DMS153 (cell line): ENCODE measurements around the gene NEURL1B.
A peak's percentile ranks its signal among the peaks of the same experiment; 100 is the strongest.

Experiments
- DNase-seq: peaks from one replicate; lab custom pipeline; 2025; lab: John Stamatoyannopoulos, UW

The NEURL1B gene

GRCh38 chr5:172715931-172716682 lies 75.0 kb downstream of the NEURL1B start:
- DNase-seq = no peak

- peak; percentile 30 for DNase-seq
Measured at GRCh38 chr5:172716796-172717313, 75.8 kb downstream of the NEURL1B start.

DNA sequence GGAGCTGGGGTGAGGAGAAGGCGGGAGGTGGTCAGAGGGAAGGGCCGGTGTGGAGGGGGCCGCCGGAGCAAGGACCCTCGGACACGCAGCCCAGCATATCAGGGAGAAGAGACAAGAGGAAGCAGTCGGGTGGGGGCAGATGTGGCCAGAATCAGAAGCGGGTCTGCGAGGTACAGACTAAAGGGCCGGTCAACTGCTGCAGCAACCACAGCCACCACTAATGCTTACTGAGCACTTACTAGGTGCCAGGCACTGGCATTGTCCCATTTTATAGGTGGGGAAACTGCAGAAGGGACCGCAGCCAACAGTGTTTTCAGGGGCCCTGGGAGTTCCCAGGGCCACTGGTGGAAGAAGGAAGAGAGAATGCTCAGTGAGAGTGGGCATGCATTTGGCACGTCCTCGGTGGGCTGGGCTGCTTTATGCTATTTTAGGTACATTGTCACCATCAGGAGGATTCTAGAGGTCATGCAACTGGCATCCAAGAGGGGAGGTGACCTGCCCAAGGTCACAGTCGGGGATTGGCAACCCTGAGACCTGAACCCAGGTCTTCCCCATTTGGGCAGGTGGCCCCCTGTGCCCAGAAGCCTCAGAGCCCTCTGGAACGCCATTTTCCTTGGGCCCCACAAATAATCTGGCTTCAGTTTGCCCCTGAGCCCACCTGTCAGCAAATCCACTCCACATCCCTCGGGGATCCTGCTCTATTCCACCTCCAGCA lies 76.6 kb downstream of the NEURL1B start:
- DNase-seq = no peak

DNA sequence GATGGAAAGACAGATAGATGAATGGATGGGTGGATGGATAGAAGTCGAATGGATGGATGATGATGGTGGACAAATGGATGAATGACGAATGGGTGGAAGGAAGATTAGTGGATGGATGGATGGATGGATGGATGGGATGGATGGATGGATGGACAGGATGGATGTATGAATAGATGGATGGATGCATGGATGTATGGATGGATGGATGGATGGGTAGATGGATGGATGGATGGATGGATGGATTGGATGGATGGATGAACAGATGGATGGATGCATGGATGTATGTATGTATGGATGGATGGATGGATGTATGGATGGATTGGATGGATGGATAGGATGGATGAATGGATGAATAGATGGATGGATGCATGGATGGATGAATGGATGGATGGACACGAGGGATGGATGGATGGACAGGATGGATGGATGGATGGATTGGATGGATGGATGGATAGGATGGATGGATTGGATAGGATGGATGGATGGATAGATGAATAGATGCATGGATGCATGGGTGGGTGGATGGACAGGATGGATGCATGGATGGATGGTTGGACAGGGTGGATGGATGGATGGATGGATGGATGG lies 77.6 kb downstream of the NEURL1B start:
- DNase-seq = no peak

GRCh38 chr5:172719211-172719610 lies 78.1 kb downstream of the NEURL1B start:
- no peak for DNase-seq

GRCh38 chr5:172720655-172721054 lies 79.6 kb downstream of the NEURL1B start:
- no peak for DNase-seq

DNA sequence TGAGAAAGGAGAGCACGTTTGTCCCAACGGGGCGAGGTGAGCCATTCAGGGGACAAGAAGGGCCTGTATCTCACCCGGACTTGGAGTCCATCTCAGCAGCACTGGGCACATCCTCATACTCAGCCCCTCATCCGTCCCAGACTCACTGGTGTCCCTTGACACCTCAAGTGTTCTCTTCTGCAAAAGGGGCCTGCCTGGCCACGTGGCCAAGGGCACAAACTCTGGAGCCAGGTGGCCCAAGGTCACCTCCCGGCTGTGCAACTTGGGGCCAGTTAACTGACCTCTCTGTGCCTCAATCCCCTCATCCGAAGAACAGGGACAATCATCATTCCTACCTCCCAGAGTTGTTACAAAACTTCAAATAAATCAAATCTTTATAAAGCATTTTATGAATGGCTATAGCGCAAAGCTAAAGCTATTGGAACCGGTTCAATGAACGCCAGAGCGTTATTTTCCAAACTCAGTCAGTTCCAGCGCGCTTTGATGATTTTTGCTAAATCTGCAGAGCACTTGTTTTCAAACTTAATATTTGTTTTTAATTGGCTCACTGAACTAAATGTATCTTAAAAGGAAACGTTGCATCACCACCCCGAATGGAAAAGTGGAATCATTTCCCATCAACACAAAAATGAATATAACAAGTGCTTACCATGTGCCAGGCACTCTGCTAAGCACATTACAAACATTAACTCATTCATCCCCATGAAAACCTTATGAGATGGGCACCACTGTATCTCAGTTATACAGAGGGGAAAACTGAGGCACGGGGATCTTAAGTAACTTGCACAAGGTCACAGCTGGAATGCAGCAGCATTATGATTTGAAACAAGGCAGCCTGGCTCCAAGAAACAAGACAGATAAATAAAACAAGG lies 80.6 kb downstream of the NEURL1B start:
- DNase-seq = no peak

DNA sequence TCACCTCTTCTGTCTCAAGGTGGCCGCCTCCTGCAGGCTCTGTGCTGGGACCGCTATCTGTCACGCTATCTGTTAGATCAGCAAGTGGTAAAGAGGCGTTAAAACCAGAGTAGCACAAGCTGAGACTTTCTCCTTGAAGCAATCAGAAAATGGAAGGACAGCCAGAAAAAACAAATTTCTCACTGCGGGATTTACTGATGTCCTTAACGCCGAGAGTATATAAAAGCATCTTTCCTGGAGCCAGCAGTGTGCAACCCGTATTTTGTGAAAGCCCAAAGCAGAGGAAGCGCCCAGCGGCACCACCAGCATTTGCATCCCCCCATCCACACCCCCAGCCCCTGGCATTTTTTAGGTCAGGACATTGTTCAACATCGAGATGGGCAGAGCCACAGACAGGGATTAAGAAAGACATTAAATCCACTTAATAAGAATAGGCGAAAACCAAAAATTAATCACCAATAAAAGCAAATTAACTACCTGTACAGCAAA lies 81.3 kb downstream of the NEURL1B start:
- no peak for DNase-seq

GRCh38 chr5:172723508-172723907 lies 82.4 kb downstream of the NEURL1B start:
- DNase-seq = no peak

DNA sequence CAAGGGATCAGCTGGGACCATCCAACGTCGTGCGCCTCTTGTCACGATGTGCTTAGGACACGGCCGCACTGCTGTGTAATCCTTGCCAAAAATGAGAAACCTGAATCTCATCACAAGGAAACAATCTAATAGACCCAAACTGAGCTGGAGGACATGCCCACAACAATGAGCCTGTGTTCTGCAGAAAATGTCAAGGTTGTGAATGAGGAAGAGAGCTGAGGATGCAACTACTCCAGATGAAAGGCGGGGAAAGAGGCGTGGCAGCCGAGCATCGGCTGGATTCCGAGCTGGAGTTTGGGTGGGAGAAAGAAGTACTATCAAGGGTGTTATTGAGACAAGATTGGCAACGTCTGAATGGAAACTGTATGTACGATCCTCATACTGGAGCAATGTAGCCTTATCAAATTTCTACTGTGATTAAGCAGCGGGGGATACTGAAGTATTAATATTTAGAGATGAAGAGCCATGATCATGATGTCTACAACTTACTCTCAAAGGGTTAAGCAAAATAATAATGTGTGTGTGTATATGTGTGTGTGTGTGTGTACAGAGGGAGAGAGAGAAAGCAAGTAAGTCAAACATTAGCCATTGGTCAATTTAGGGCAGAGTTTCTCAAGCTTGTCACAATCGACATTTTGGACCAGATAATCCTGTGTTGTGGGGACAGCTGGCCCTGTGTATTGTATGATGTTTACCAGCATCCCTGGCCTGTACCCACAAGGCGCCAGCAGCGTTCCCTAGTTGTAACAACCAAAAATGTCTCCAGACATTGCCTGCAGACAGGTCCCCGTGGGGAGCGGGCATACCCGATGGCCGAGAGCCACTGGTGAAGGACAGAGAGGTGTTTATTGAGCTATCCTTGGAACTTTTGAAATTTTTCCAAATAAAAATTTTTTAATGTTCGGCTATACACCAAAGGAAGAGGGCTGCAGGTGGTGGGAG lies 83.5 kb downstream of the NEURL1B start:
- no peak for DNase-seq

- DNase-seq = no peak
Measured at GRCh38 chr5:172725273-172725672, 84.2 kb downstream of the NEURL1B start.

DNA sequence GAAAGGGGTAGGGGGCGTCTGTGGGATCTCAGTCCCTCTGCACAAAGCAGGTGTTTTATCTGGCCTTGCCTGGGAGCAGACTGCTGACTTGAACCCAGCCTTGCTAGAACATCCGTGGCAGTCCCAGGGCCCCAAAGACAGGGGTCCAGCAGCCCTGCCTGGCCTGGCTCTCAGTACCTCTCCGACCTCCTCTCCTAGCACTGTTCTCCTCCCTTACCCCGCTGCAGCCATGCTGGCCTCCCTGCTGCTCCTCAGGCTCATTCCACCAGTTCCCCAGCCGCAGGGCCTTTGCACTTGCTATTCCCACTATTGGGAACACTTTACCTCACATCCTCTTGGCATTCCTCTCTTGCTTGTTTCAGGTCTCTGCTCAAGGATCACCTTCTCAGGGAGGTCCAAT lies 84.7 kb downstream of the NEURL1B start:
- no peak for DNase-seq

DNA sequence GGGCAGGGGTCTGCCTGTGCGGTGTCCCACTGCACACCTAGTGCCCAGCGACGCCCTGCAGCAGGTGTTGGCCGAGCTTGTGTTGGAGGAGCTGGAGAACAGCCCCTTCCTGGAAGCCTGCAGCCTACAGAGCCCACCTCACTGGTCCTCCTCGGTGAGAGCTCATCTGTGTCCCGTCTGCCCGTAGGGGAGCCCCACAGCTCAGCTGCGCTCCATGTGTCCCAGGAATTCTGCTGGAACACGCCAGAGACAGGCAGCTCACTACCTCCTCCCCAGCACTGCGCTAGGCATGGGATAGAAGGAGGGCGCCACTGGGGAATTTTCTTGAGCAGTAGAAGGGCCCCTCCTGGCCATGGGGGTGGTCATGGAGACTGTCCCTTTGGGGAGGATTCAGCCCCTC lies 85.9 kb downstream of the NEURL1B start:
- DNase-seq = no peak

DNA sequence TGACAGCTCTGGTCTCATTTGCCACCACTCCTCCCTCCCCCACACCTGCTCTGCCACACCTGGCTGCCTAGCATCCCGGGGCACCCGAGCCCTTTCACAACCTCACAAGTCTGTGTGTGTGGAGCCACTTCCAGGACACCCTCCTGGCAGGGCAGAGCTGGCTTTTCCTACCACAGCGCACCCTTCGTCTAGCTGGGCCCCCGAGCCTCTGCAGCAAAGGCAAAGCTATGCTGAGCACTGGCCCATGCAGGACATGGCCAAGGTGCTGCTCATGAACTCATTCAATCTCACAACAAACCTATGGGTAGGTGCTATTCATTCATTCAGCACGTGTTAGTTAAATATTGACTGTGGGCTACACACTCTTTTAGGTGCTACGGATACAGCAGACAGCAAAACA lies 86.5 kb downstream of the NEURL1B start:
- no peak for DNase-seq

- DNase-seq = no peak
Measured at GRCh38 chr5:172728481-172729241, 87.6 kb downstream of the NEURL1B start.

DNA sequence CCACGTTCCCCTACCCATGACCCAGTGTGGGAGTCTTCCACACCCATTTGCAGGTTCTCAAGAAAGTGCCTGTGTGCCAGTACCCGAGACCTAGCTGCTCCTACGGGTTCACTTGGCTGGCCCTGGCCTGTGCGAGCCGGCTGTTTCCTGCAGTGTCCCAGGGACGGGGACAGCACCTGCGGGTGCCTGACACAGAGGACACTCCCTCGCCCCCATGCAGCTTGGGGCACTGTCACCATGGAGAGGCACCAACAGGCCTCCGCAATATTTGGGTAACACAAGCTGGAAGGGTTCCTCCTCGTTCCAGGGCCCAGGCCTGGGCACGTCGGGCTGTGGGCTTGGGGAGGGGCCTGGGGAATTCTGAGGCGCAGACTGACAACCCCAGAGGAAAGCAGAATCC lies 88.5 kb downstream of the NEURL1B start:
- DNase-seq = no peak

GRCh38 chr5:172730222-172730621 lies 89.2 kb downstream of the NEURL1B start:
- DNase-seq = no peak

DNA sequence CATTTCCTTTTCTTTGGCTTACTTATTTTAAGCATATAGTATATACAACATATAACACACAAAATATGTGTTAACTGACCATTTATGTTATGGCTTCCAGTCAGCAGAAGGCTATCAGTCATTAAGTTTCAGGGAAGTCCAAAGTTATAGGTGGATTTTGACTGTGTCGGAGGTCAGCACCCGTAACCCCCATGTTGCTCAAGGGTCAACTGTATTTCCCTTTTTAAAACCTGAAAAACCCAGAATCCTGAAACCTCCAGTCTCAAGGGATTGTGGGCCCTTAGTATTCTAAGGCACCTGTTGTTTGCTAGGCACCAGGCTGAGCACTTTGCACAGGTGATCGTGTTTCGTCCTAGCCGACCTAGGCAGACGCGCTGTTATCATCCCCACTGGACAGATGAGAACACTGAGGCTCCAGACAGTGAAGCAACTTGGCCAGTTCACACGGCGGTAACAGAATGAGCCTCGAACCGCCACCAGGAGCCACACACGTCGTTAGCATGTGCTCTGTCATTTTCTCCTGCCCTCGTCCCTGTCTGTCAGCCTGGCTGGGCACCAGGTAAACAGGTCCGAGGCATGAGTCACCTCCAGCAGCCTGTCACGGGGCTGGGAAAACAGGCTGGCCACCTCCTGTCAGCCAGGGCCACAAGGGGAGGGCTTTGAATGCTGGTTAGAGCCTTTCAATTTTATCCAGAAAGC lies 90.1 kb downstream of the NEURL1B start:
- no peak for DNase-seq

GRCh38 chr5:172731680-172732074 lies 90.6 kb downstream of the NEURL1B start:
- DNase-seq = no peak
